Loucy (cell line): Measurements from ENCODE around the gene MEAK7.

Source experiments
- H2AFZ ChIP-seq: fragments of 200-600 bp; sonication (generic); 2 replicates; pipeline ENCODE4 v1.6.0; 2016; ENCODE audit warnings: antibody characterized with exemption, mild to moderate bottlenecking, low read length, moderate library complexity
- H3F3A ChIP-seq: fragments of 200-600 bp; 2 replicates; pipeline ENCODE4 v1.6.0; 2016; ENCODE audit warnings: antibody characterized with exemption, low read depth, mild to moderate bottlenecking
- H3K27me3 ChIP-seq: fragments of 200-600 bp; sonication (generic); 2 replicates; pipeline ENCODE4 v1.6.1; 2014; ENCODE audit warnings: low read length, mild to moderate bottlenecking; ENCODE audit not compliant: insufficient read depth, poor library complexity, severe bottlenecking
- H3K36me3 ChIP-seq: fragments of 200-600 bp; sonication (generic); 2 replicates; pipeline ENCODE4 v1.6.1; 2016; ENCODE audit warnings: low read length; ENCODE audit not compliant: insufficient read depth
- H3K4me1 ChIP-seq: fragments of 200-600 bp; sonication (generic); 2 replicates; pipeline ENCODE4 v1.5.1; 2014; ENCODE audit warnings: low read length, mild to moderate bottlenecking; ENCODE audit not compliant: insufficient read depth, poor library complexity, severe bottlenecking
- H3K4me2 ChIP-seq: fragments of 200-600 bp; sonication (generic); 2 replicates; pipeline ENCODE4 v1.6.0; 2014; ENCODE audit warnings: antibody characterized with exemption, low read length, low read depth, mild to moderate bottlenecking; ENCODE audit not compliant: poor library complexity, severe bottlenecking
- H3K4me3 ChIP-seq: fragments of 200-600 bp; sonication (generic); 2 replicates; pipeline ENCODE4 v1.5.1; 2014; ENCODE audit warnings: low read length, mild to moderate bottlenecking, mixed read lengths; ENCODE audit not compliant: poor library complexity, severe bottlenecking
- H3K79me2 ChIP-seq: fragments of 200-600 bp; sonication (generic); 2 replicates; pipeline ENCODE4 v1.6.1; 2014; ENCODE audit warnings: low read length; ENCODE audit not compliant: insufficient read depth
- H3K9ac ChIP-seq: fragments of 200-600 bp; sonication (generic); 2 replicates; pipeline ENCODE4 v1.6.0; 2014; ENCODE audit warnings: mild to moderate bottlenecking, low read depth, low read length, moderate library complexity; ENCODE audit not compliant: poor library complexity, severe bottlenecking
- H3K9me2 ChIP-seq: fragments of 200-600 bp; sonication (generic); replicated peaks from 2 replicates; pipeline ENCODE4 v1.6.1; 2016; ENCODE audit warnings: low read depth, low read length, mixed read lengths
- H3K9me3 ChIP-seq: fragments of 200-600 bp; sonication (generic); 2 replicates; pipeline ENCODE4 v1.6.1; 2014; ENCODE audit warnings: mild to moderate bottlenecking, antibody characterized with exemption, low read length, low read depth; ENCODE audit not compliant: insufficient read depth
- H4K20me1 ChIP-seq: fragments of 200-600 bp; sonication (generic); 2 replicates; pipeline ENCODE4 v1.6.0; 2014; ENCODE audit warnings: antibody characterized with exemption, low read length, mild to moderate bottlenecking; ENCODE audit not compliant: insufficient read depth, poor library complexity, severe bottlenecking
- EZH2phosphoT487 ChIP-seq: fragments of 200-600 bp; IDR thresholded peaks from 2 replicates; pipeline ENCODE4 v1.6.1; 2018; ENCODE audit warnings: antibody characterized with exemption, mild to moderate bottlenecking, moderate library complexity, borderline replicate concordance
- TF ChIP-seq, protein P1 (sequence below): fragments of 200-600 bp; sonication (generic); conservative IDR thresholded peaks from 2 replicates; pipeline ENCODE4 v1.5.1; 2014; ENCODE audit warnings: mild to moderate bottlenecking, antibody characterized with exemption, low read length

MEAK7 gene

DNA sequence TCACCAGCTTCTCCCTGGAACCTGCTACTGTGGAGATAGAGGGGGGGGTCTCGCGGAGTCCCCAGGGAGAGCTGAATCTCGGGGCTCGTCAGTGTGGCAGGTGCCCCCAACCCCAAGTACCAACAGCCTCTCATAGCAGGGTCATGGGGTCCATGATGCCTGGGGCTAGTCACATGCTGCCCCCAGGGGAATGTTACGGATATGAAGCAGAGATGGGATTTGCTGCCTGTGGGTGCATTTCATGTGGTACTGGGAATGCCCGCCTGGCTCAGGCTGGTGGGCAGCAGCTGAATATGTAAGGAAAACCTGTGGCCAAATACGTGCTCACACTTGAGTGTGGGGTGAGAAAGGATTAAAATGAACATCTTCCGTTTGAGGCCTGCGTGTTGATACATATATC, 49.4 kb downstream of the MEAK7 start:
- no peaks in the 10 kb centered on the region for H3K36me3 ChIP-seq
- H3K4me1 ChIP-seq = no peaks in the 10 kb centered on the region
- H3F3A ChIP-seq = no peaks in the 10 kb centered on the region
- H3K79me2 ChIP-seq = no peaks in the 10 kb centered on the region
- H3K9me3 ChIP-seq = no peaks in the 10 kb centered on the region
- no peak overlapping the region for H3K9ac ChIP-seq
- H3K4me3 ChIP-seq = no peak overlapping the region
- H3K4me2 ChIP-seq = no peak overlapping the region
- no peaks in the 10 kb centered on the region for H3K27me3 ChIP-seq
- H3K9me2 ChIP-seq = no peaks in the 10 kb centered on the region
- TF ChIP-seq EZH2phosphoT487 = no peak
- TF ChIP-seq, protein P1, sequence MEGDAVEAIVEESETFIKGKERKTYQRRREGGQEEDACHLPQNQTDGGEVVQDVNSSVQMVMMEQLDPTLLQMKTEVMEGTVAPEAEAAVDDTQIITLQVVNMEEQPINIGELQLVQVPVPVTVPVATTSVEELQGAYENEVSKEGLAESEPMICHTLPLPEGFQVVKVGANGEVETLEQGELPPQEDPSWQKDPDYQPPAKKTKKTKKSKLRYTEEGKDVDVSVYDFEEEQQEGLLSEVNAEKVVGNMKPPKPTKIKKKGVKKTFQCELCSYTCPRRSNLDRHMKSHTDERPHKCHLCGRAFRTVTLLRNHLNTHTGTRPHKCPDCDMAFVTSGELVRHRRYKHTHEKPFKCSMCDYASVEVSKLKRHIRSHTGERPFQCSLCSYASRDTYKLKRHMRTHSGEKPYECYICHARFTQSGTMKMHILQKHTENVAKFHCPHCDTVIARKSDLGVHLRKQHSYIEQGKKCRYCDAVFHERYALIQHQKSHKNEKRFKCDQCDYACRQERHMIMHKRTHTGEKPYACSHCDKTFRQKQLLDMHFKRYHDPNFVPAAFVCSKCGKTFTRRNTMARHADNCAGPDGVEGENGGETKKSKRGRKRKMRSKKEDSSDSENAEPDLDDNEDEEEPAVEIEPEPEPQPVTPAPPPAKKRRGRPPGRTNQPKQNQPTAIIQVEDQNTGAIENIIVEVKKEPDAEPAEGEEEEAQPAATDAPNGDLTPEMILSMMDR = no peak
- no peak overlapping the region for H2AFZ ChIP-seq
- no peaks in the 10 kb centered on the region for H4K20me1 ChIP-seq
